ENCODE measurements around the gene FER.

- TF ChIP-seq CTCF (conservative IDR thresholded peaks at IDR 0.05), result no peak
- no peak for TF ChIP-seq ZFX (IDR thresholded peaks at IDR 0.05)
These were observed 209.6 kb downstream of the FER start for GRCh38 chr5:108957333-108957732.
